Left lung (tissue), 10 donors: ENCODE measurements around the gene IPO5. TPM values are rescaled to one million over a fixed set of nuclear protein-coding genes. Genes with fewer than 3 reads are reported as not detected.
"Not testable (repeated sequence)": the region's sequence is repeated elsewhere in the genome, so short reads cannot be mapped to it uniquely, and the experiment has no call there.

Source experiments
- ATAC-seq: fragments of 200-7000 bp; cut with Tn5 transposase; one replicate; pipeline ENCODE4 v1.9.1; 2020; ENCODE audit warnings: moderate library complexity
- DNase-seq, 4 donors: peaks; one replicate each; pipeline ENCODE4 v3.0.0-alpha.2; 2013 to 2020
- H3K27ac ChIP-seq, 2 donors: fragments of 200-600 bp; sonication (generic) in 1 of 2; one replicate each; pipeline versions ENCODE4 v1.5.0 to v1.8.0; 2020 to 2021
- H3K27me3 ChIP-seq, 2 donors: fragments of 200-600 bp; sonication (generic) in 1 of 2; one replicate each; pipeline versions ENCODE4 v1.5.0 to v1.8.0; 2020 to 2021
- H3K36me3 ChIP-seq, 2 donors: fragments of 200-600 bp; sonication (generic) in 1 of 2; one replicate each; pipeline versions ENCODE4 v1.5.0 to v1.8.0; 2020 to 2021
- H3K4me1 ChIP-seq, 2 donors: fragments of 200-600 bp; one replicate each; pipeline ENCODE4 v1.8.0; 2021
- H3K4me3 ChIP-seq, 2 donors: fragments of 200-600 bp; sonication (generic) in 1 of 2; one replicate each; pipeline versions ENCODE4 v1.5.0 to v1.8.0; 2020 to 2021; ENCODE audit warnings: mild to moderate bottlenecking in 1 of 2
- H3K9me3 ChIP-seq, 2 donors: fragments of 200-600 bp; sonication (generic) in 1 of 2; one replicate each; pipeline versions ENCODE4 v1.5.0 to v1.8.0; 2020 to 2021
- CTCF ChIP-seq, 2 donors: fragments of 200-600 bp; sonication (generic) in 1 of 2; IDR thresholded peaks; one replicate each; pipeline versions ENCODE4 v1.5.0 to v1.8.0; 2021; ENCODE audit warnings: antibody characterized with exemption in 2 of 2
- intact Hi-C, 2 donors: fragments of 100-400 bp; cut with DNase I; formaldehyde crosslinking; loops; one replicate each; pipeline versions ENCODE4 v1.11.2 to v1.14.2; 2022
- polyA plus RNA-seq, 6 donors: library from polyadenylated mRNA; unstranded; fragments of 120-200 nt; gene quantifications; one replicate each; pipeline ENCODE4 v1.2.1, GENCODE V29; 2013; ENCODE audit not compliant: insufficient read length in 6 of 6
- total RNA-seq, 2 donors: library from RNA; stranded (reverse); fragmentation: NEBNext Ultra II Directional; extraction: Animal tissue kit (Norgen Biotek cat#: 25700); gene quantifications; one replicate each; pipeline ENCODE4 v1.2.1, GENCODE V29; 2021
- donor health status: DM: no; HTN: yes; CAD: no.
- donor health status: DM: no; HTN: no; CAD: no.

Gene IPO5
- total and polyA plus RNA-seq, 8 donors = 74.5 to 170 (median 157) TPM

- H3K27me3 ChIP-seq = no peaks in the 10 kb centered on the region
- ATAC-seq (no peak), DNase-seq (no peak)
- intact Hi-C loops = no loop called here
- no peaks in the 10 kb centered on the region for H3K9me3 ChIP-seq
- TF ChIP-seq CTCF (IDR thresholded peaks at IDR 0.05) = no peak
- H3K36me3 ChIP-seq = peaks cover 0 to 20% of the 10 kb centered on the region in 2 donors
- no peak overlapping the region for H3K4me3 ChIP-seq
- H3K27ac ChIP-seq = no peak overlapping the region
- H3K4me1 ChIP-seq = no peaks in the 10 kb centered on the region
Measured at GRCh38 chr13:98026457-98026857, 73.0 kb downstream of the IPO5 start.

GRCh38 chr13:98032168-98032567 lies 78.7 kb downstream of the IPO5 start:
- ATAC-seq (no peak), DNase-seq (no peak)
- H3K4me1 ChIP-seq = no peaks in the 10 kb centered on the region
- H3K4me3 ChIP-seq = no peak overlapping the region
- no peaks in the 10 kb centered on the region for H3K9me3 ChIP-seq
- no peaks in the 10 kb centered on the region for H3K27me3 ChIP-seq
- H3K36me3 ChIP-seq = no peaks in the 10 kb centered on the region
- H3K27ac ChIP-seq = no peak overlapping the region
- TF ChIP-seq CTCF (IDR thresholded peaks at IDR 0.05) = no peak
- intact Hi-C loops = no loop called here

DNA sequence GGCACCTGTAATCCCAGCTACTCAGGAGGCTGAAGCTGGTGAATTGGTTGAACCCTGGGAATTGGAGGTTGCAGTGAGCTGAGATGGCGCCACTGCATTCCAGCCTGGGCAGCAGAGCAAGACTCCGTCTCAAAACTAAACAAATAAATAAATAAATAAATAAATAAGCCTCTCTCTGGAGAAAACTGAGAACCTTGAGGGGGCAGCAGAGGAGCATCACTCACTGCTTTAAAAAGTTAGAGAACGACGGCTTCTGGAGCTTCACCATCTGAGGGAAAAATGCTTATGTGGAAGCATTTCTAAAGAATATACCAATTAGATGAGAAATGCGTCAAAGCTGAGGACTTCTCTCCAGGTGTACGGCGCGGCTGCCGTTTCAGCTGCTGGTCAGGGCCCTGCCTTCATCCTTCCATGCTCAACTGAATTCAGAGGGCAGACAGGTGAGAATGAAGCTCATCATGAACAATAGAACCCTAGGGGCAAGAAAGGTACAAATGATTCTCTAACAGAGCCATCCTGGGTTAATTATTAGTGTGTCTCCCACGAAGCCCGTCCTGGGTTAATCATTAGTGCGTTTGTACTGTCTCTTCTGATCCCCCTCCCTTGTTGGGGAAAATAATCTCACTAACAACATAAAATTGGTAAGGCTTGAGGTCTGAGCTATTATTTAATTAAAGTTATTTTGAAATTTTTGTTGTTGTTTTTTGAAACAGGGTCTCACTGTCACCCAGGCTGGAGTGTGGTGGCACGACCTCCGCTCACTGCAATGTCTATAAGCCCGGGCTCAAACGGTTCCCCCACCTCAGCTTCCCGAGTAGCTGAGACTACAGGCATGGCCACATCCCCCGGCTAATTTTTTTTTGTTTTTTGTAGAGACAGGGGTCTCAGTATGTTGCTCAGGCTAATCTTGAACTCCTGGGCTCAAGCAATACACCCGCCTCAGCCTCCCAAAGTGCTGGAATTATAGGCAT lies 80.1 kb downstream of the IPO5 start:
- no peaks in the 10 kb centered on the region for H3K36me3 ChIP-seq
- H3K27ac ChIP-seq = no peak overlapping the region
- no peaks in the 10 kb centered on the region for H3K9me3 ChIP-seq
- TF ChIP-seq CTCF (IDR thresholded peaks at IDR 0.05) = peak in 1 of 2 donors; percentile 31
- no peaks in the 10 kb centered on the region for H3K4me1 ChIP-seq
- no peak overlapping the region for H3K4me3 ChIP-seq
- peak in 1 of 4 donors; percentile 60 for DNase-seq
- H3K27me3 ChIP-seq = no peaks in the 10 kb centered on the region
- intact Hi-C loops = no loop called here
- peak; percentile 39 for ATAC-seq

GRCh38 chr13:98035373-98035772 lies 81.9 kb downstream of the IPO5 start:
- H3K27me3 ChIP-seq = no peaks in the 10 kb centered on the region
- no peaks in the 10 kb centered on the region for H3K4me1 ChIP-seq
- no peak overlapping the region for H3K27ac ChIP-seq
- DNase-seq (no peak), ATAC-seq (no peak)
- no peak for TF ChIP-seq CTCF (IDR thresholded peaks at IDR 0.05)
- no peak overlapping the region for H3K4me3 ChIP-seq
- no peaks in the 10 kb centered on the region for H3K36me3 ChIP-seq
- no peaks in the 10 kb centered on the region for H3K9me3 ChIP-seq
- intact Hi-C loops = no loop called here

DNA sequence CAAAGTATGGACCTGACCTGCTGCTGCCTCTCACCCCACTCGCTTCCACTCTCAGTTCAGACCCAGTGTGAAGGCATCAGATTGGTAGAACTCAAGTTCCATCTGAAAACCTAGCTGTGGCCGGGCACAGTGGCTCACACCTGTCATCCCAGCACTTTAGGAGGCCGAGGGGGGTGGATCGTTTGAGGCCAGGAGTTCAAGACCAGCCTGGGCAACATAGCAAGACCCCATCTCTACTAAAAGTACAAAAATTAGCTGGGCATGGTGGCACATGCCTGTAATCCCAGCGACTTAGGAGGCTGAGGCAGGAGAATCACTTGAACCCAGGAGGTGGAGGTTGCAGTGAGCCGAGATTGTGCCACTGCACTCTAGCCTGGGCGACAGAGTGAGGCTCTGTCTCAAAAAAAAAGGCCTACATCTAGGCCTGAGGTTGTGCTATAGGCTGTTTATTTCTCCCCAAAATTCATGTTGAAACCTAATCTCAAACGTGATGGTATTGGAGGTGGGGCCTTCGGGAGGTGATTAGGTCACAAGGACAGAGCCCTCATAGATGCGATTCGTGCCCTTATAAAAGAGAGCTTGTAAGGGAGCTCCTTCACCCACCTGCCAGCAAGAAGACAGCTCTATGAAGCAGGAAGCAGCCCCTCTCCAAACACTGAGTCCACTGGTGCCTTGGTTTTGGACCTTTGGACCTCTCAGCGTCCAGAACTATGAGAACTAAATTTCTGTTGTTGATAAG lies 83.3 kb downstream of the IPO5 start:
- ATAC-seq, H3K9me3 ChIP-seq, H3K27me3 ChIP-seq: not testable (repeated sequence)

More for the DNA sequence above, 83.3 kb downstream of the IPO5 start:
- H3K4me3 ChIP-seq, H3K4me1 ChIP-seq, DNase-seq, H3K27ac ChIP-seq, H3K36me3 ChIP-seq, intact Hi-C loops: not testable (repeated sequence)
